ENCODE measurements around the gene FAHD1. TPM values are rescaled to one million over a fixed set of nuclear protein-coding genes. Genes with fewer than 3 reads are reported as not detected.

FAHD1 gene
- total RNA-seq, 4 donors from 2014 or later = 40.9 to 52.5 (median 45.0) TPM

GRCh38 chr16:1825381-1825863, 1.6 kb upstream of the FAHD1 start:
- Histone ChIP-seq H3K4me1 (peaks cover 17 to 38% of the 10 kb centered on the region in 2 donors), H3K4me3 (replicated peaks in 1 of 3) (peak overlapping the region in 2 of 3 donors; percentile 44 to 70), H3K27me3 (no peaks in the 10 kb centered on the region), H3K36me3 (peaks cover 13 to 15% of the 10 kb centered on the region in 2 donors), H3K9me3 (no peaks in the 10 kb centered on the region), H3K27ac (peak overlapping the region in 1 of 3 donors; percentile 29)
- 70 to 72% methylated on average over 14 to 15 of the region's 15 CpGs for WGBS, 2 donors
- intact Hi-C loops (cut with DNase I) = no loop called here
- no peak for TF ChIP-seq CTCF (IDR thresholded peaks at IDR 0.05)
- no peak for TF ChIP-seq POLR2A (IDR thresholded peaks at IDR 0.05)
- no peak for DNase-seq

DNA sequence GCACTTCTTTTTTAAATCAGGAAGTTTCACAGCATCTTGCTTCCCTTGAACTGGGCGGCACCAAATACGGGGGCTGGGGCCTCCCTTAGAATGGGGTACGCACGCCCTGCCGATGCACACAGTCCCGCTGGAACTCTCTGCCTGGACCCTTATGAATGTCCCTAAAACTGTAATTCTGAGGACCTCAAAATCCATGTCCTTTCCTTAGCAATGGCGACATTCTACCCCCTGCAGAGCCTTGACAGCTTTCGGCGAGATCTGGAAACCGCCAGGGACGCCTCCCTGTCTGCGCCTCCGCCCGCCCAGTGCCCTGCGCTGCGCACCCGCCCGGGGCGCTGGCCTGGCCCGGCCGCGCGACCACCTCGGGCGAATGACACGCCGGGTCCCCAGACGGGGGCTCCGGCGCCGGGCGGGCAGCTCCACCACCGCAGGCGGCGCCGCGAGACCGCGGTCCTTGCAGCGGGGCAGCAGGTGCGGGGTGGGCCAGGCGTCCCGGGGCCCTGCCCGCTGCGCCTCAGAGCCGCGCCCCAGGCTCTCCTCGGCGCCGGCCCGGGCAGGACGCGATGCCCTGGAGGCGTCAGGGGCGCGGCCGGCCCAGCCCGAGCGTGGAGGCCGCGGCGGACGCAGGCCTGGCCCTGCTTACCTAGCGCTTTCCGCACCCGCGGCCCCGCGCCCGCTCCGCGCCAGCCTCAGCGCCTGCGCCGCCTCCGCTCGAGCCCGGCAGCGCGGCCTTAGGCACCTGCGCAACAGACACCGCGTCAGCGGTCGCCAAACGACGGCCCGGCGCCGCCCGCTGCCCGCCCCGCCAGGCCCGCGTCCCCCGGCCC, 929 bp upstream of the FAHD1 start:
- Histone ChIP-seq H3K9me3 (no peaks in the 10 kb centered on the region), H3K36me3 (peaks cover 8 to 9% of the 10 kb centered on the region in 2 donors), H3K4me1 (peaks cover 17 to 38% of the 10 kb centered on the region in 2 donors), H3K27ac (peak overlapping the region in 1 of 3 donors; percentile 29), H3K27me3 (no peaks in the 10 kb centered on the region), H3K4me3 (replicated peaks in 1 of 3) (peak overlapping the region; percentile 44 to 86 (median 70))
- WGBS, 2 donors = 12 to 13% methylated on average over 6 to 8 of the region's 96 CpGs
- intact Hi-C loops (cut with DNase I) = no loop called here
- TF ChIP-seq POLR2A (IDR thresholded peaks at IDR 0.05) = no peak
- peak in 1 of 6 experiments; percentile 20 for TF ChIP-seq CTCF (IDR thresholded peaks at IDR 0.05)
- peak; percentile 57 to 66 for DNase-seq

- intact Hi-C loops (cut with DNase I) = no loop called here
- 79 to 80% methylated on average over 10 to 11 of the region's 11 CpGs for WGBS, 2 donors
- no peak for DNase-seq
- Histone ChIP-seq H3K27ac (no peak overlapping the region), H3K4me1 (peaks cover 17 to 37% of the 10 kb centered on the region in 2 donors), H3K9me3 (no peaks in the 10 kb centered on the region), H3K27me3 (no peaks in the 10 kb centered on the region), H3K4me3 (replicated peaks in 1 of 3) (no peak overlapping the region), H3K36me3 (no peaks in the 10 kb centered on the region)
- no peak for TF ChIP-seq POLR2A (IDR thresholded peaks at IDR 0.05)
- TF ChIP-seq CTCF (IDR thresholded peaks at IDR 0.05) = no peak
Measured at GRCh38 chr16:1828645-1829410, 1.8 kb downstream of the FAHD1 start.

DNA sequence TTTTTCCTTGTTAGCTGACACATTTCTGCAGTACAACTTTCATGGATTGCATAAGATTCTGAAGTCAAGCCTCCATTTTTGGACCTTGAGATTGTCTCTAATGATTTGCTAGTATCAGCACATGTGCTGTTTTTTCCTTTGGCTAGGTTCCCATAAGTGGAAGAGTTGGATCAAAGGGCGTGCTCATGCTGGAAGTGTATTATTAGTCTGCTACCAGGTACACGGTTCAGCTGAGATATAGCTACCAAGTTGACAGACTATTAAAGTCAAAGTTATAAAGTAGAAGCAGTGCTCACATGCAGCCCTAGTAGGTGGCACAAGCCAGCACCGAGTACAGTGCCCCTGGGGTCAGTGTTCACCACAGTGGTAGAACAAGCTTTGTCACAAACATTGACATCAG, 3.2 kb downstream of the FAHD1 start:
- intact Hi-C loops (cut with DNase I) = no loop called here
- TF ChIP-seq POLR2A (IDR thresholded peaks at IDR 0.05) = no peak
- no peak for TF ChIP-seq CTCF (IDR thresholded peaks at IDR 0.05)
- 63 to 71% methylated on average over 3 of the region's 3 CpGs for WGBS, 2 donors
- no peaks in the 10 kb centered on the region for H3K36me3 ChIP-seq
- no peaks in the 10 kb centered on the region for H3K27me3 ChIP-seq
- H3K27ac ChIP-seq = no peak overlapping the region
- no peaks in the 10 kb centered on the region for H3K9me3 ChIP-seq
- DNase-seq = no peak
- peaks cover 17 to 23% of the 10 kb centered on the region in 2 donors for H3K4me1 ChIP-seq
- no peak overlapping the region for H3K4me3 ChIP-seq (replicated peaks in 1 of 3)
